Raji (cell line): ENCODE results near the gene SMOC1.

Source experiments
- POLR2A ChIP-seq: IDR thresholded peaks from 2 replicates; pipeline ENCODE4 v1.6.1; 2011; ENCODE audit warnings: low read depth, low read length, control low read depth; ENCODE audit not compliant: insufficient read depth

SMOC1 gene

GRCh38 chr14:69855180-69855832 lies 23.9 kb upstream of the SMOC1 start:
- no peak for TF ChIP-seq POLR2A

DNA sequence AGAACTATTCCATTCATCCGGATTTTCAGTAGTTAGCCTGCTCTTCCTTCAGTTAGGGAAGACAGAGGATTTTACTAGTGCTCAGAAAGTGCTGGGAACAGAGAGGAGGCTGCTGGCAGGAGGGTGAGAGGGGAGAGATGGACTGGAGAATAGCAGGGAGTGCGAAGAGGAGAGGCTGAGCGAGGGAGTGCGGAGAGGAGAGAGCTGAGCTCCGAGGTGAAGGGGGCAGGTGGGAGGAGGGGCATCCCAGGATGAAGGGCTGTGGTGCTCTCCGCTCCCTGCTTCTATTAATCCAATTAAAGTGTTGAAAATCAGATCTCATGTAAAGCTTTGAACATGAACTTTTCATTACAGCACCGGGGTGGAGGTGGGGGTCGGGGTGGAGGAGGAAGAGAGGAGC lies 20.4 kb upstream of the SMOC1 start:
- TF ChIP-seq POLR2A, result no peak

DNA sequence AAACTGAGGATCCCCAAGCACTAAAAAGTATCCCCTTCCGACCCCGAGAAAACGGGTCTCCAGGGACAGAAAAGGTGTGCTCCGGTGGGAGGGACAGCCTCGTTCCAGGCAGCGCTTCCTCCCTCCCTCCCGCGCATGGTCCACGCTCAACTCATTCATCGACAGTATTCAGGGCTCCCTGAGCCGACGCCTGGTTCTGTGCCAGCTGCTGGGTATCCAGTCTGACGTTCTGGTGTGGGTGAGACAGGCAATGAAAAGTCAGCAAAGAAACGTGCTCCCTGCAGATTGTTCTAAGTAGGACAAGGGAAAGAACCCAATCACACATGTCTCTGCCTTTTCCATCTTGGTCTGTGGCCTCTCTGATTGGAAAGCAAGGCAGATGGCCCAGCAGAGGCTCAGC lies 19.6 kb upstream of the SMOC1 start:
- TF ChIP-seq POLR2A, result no peak

DNA sequence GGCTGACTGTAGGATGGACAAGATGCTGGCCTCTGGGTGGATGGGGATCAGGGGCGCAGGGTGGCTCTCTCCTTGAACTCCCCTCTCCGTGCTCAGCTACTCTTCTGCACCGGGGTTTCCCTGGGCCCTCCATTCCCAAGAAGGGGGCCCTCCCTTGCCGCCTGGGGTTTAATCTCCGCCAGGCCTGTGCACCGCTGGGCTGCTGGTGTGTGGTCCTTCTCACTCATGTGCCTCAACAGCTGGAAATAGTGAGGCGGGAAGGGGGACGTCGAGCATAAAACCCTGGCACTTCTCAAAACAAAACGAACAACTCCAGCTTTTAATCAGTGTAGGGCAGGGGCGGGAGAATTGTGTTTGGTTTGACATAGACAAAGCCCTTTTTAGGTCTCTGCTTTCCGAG lies 19.0 kb upstream of the SMOC1 start:
- no peak for TF ChIP-seq POLR2A

DNA sequence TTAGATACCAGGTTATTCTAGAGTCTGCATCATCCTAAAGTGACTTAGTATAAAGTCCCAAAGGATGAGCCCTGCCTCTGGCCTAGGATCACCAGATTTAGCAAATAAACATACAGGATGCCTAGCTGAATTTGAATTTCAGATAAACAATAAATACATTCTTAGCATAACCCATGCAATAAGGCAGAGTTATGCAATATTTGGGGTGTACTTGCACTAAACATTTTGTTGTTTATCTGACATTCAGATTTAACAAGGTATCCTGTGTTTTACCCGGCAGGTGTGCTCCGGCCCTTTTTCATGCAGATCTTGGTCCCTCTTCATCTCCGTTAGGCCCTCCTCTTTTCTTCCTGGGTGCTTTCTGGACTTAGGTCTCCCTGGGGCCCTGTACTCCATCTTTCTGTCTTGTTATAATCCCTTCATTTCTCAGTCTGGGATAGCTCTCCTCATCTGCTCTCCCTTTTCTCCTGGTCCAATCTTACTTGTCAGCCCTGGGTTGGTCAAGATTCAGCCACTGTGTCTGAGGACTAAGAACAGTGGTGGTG lies 18.1 kb upstream of the SMOC1 start:
- TF ChIP-seq POLR2A, result no peak

GRCh38 chr14:69863083-69863482 lies 16.1 kb upstream of the SMOC1 start:
- no peak for TF ChIP-seq POLR2A

- no peak for TF ChIP-seq POLR2A
Measured at GRCh38 chr14:69865701-69866365, 13.4 kb upstream of the SMOC1 start.

- no peak for TF ChIP-seq POLR2A
Measured at GRCh38 chr14:69868363-69868963, 10.8 kb upstream of the SMOC1 start.

DNA sequence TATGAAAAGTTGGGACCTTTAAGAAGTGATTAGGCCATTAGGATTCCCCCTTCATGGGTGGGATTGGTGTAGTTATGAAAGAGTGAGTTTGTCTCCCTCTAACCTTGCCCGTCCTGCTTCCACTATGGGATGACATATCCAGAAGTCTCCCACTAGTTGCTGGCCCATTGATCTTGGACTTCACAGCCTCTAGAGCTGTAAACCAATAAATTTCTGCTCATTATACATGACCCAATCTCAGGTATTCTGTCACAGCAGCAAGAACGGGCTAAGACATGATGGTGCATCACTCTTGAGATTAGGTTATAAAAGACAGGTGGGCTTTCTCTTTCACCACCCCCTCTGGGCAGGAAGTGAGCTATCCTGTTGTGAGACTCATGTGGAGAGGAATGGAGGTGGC lies 8.6 kb upstream of the SMOC1 start:
- no peak for TF ChIP-seq POLR2A

GRCh38 chr14:69873877-69874780 lies 5.1 kb upstream of the SMOC1 start:
- no peak for TF ChIP-seq POLR2A

DNA sequence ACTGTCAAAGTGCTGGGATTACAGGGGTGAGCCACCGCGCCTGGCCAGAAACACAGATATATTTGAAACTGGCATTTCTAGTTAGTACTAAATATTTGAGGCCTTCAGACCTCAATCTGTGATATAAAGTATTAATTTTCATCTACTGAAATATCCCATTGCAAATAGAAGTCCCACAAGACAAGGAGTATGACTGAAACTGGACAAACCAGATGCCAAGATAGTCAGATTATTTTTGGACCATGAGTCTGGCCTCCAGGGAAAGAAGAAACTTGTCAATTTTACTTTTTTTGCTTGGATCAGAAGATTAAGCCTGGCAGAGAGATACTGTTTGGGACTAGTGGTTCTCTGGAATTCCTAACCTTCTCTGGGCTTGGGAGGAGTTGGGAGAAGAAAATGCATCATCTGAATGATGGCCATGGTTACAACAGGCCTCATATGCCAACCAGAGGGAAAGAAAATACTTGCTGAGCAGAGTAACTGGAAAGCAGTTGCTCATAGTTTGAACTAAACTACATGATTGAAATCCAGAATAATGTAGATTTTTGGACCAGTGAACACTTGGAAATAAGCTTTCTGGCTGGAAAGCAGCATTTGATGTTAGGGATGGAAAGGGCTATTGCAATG lies 2.9 kb upstream of the SMOC1 start:
- TF ChIP-seq POLR2A, result no peak

DNA sequence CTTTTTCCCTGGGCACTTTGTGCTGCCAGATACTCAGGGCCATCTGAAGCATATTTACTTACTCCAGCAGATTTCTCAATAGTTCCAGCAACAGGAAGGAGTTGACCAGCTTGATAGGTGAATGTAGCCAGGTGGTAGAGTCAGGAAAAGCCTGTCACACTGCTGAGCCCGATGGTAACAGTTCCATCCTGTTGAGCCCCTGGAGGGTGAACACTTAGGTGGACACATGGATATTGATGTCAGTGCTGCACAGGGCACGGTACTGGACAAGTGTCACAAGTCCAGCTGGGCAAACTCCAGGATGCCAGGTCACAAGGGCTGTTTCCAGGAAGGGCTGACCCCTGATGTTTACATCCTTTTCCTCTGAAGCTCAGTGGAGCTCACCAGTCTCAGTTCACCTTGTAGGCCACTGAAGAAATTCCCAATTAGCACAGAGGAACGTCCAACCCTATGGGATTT lies 2.3 kb upstream of the SMOC1 start:
- TF ChIP-seq POLR2A, result no peak

DNA sequence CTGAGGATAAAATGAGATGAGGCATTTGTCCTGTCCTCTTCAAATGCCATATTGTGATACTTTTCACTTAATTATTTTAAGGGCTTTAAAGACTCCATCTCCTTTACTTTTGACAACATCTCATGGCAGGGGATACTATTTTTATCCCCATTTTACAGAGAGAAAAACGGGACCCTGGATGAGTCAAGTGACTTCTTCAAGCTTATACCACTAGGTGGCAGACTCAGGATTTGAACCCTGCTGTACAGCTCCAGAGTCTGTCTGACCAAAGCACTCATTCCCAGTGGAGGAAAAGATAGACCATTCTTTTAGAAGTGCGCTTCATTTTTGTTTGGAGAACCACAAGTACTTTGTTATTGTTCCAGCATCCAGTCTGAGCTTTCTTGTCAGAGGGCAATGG lies 1.7 kb upstream of the SMOC1 start:
- TF ChIP-seq POLR2A, result no peak

GRCh38 chr14:69878251-69878650 lies 965 bp upstream of the SMOC1 start:
- no peak for TF ChIP-seq POLR2A

GRCh38 chr14:69880044-69880487 lies 850 bp downstream of the SMOC1 start:
- TF ChIP-seq POLR2A, result no peak
